Muscle of back (tissue), 11 donors: ENCODE measurements around the gene KCNMA1. TPM values are rescaled to one million over a fixed set of nuclear protein-coding genes. Genes with fewer than 3 reads are reported as not detected.

Experiments
- DNase-seq, 3 donors: peaks; one replicate each; pipeline versions ENCODE4 v3.0.0 to v3.0.0-alpha.2; 2013
- polyA plus RNA-seq, 10 donors: library from polyadenylated mRNA; unstranded; fragments of 120-200 nt; gene quantifications; one replicate each; pipeline ENCODE4 v1.2.1, GENCODE V29; 2013; ENCODE audit not compliant: insufficient read length in 10 of 10

KCNMA1 gene
- polyA plus RNA-seq, 10 donors: 13.8 to 20.5 (median 16.2) TPM

DNA sequence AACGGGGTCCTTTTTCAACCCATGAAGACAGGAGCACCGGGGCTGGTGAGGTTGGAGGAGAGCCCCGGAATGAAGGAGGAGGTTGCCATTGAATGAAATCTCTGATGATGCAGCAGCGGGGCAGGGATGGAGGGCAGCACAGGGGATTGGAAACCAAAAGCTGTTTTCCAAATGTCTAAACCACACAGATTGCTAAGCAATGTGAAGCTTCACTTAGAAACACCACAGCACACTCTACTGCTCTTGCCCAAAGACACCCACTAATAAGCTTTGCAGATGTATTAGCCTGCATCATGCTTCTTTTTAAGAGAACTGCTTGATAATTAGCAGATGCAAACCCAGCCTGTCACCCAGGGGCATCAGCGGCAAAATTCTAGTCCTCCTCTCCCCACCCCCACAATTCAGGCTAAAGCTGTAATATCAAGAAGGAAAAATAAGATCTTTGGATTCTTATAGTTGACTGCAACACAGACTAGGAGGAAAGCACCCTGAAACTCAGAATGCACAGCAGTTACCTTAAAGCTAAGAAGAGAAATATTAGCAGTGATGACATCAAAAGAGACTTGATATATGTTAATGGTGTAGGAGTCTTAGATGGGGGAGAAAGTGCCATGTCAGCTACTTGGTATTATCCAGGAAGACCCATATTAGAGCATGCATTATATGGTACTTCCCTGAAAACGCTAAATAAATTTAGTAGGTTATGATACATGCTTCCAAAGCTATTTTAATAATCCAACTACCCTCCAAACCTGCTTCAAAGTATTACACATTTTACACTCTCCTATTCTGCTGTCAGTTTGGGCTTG is 666.7 kb downstream of the KCNMA1 start:
- DNase-seq: peak in 2 of 3 donors; percentile 33 to 51

- DNase-seq: no peak
These were observed 668.2 kb downstream of the KCNMA1 start for GRCh38 chr10:76969366-76969948.

DNA sequence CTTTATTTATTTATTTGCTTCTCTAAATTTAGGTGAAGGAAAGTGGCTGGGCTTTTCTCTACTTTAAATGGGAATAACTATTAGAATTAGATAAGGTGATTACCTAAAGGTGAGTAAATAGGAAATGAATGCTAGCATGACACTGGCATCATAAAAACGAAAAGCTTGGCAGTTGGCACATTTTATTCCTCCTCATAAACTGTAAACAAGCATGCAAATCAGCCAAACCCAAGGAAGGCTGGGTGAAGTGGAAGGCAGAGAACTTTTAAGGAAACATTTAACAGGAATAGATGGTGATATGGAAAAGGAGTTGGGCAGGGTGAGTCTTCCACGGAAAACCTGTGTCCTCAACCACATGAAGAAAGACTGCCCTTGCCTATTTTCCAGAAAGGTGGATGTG is 669.1 kb downstream of the KCNMA1 start:
- DNase-seq: no peak

- peak in 2 of 3 donors; percentile 30 to 41 for DNase-seq
These were observed 674.8 kb downstream of the KCNMA1 start for GRCh38 chr10:76962851-76963250.

DNA sequence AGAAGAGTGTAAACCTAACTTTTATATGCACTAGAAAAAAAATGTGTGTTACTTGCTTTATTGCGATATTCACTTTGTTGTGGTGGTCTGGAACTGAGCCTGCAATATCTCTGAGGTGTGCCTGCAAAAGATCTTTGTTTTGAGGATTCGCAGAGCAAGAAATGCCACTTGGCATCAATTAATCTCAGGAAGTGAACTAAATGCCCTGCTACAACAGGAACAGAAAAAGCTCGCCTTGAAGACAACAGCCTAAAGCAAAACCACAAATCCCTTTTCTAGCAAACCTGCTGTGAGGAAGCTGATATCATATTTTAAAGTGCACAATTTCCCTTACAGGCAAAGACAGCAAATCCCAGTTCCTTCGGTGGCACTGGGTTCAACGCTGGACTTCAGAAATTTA is 675.8 kb downstream of the KCNMA1 start:
- no peak for DNase-seq

- no peak for DNase-seq
These were observed 678.5 kb downstream of the KCNMA1 start for GRCh38 chr10:76959111-76959510.

DNA sequence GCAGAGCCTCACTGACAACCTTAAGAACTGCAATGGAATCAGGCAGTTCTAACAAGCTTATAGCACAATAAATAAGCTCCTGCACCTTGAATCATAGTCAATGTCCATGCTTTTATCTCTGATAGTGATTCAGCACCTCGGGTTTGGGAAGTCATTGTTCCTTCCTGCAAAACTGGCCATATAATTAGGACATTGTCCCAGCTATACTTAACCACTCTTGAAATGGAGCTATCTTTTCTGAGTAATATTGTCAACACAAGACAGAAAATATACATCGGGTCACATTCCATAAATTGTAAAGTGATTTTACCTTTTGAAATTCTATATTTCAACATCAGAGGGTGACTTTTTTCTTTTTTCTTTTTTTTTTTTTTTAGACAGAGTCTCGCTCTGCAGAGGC is 682.8 kb downstream of the KCNMA1 start:
- DNase-seq: no peak

DNA sequence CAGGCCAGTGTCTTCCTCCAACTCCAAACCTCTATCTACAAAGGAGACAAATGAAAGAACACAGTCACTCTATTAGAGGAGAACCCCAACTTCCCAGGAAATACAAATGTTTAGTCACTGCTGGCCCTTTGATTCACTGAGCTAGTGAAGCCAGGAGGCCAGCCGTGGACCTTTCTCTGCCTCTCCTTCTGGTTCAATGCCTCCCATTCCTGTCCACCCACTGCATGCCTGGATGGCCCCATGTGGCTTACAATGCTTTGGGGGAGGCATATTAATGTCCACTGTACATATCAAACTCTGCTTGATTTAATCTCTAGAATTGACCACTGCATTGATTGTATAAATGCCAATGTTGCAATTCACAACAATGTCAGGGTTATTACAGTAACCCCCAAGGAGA is 687.3 kb downstream of the KCNMA1 start:
- no peak for DNase-seq

- no peak for DNase-seq
These were observed 691.3 kb downstream of the KCNMA1 start for GRCh38 chr10:76946270-76946669.

DNA sequence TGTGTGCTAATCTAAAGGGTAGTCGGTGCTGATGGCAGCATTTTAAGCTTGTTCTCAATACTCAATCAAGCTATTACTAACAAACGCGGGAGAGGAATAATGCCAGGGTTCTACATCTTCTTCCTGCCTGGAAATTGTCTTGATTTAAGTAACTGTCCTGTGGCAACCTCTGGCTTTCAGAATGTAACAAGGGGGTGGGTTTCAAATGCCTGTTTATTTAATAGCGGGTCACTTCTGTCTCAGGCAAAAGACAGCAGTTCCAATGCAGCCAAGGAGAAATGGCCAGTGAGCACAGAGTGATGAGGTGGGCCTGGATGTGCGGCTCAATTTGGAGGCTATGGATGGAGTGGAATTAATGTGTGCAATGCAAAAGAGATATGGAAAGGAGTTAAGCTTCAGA is 692.4 kb downstream of the KCNMA1 start:
- DNase-seq: no peak

GRCh38 chr10:76944640-76945039 is 693.0 kb downstream of the KCNMA1 start:
- DNase-seq: no peak

DNA sequence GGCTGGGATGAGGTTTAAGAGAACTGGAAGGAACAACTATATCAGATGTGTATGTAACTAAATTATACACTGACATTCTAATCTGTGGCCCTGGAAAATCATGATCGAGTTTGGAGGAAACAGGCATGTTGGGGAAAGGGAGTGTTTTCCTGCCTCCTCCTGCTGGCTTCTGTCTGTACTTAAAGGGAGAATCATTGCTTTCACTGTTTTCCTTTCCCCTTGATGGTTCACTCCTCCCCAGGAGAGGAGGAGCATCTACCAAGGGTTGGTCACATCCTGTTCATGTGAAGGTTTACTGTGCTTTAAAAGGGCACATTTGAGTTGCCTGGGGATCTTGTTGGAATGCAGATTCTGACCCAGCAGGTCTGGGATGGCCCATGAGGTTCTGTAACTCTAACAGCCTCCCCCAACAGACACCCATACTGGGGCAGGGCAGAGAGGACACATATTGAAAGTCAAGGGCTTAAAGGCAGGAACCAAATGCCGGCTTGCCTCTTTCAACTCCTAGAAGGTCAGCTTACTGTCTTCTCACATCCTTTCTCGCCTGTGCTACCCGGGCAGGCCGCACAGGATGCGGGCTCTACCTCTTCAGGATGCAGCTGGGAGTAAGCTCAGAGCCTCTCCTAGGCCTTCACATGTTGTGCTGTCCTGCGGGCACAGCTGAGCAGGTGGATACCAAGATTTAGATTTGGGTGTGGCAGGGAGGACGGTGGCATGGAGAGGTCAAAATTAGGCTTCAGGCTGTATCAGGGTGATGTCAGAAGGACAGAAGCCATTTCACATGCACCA is 694.8 kb downstream of the KCNMA1 start:
- DNase-seq: no peak

GRCh38 chr10:76939933-76940468 is 697.6 kb downstream of the KCNMA1 start:
- no peak for DNase-seq

- DNase-seq: peak in 1 of 3 donors; percentile 29
These were observed 700.4 kb downstream of the KCNMA1 start for GRCh38 chr10:76937181-76937600.

- DNase-seq: peak in 2 of 3 donors; percentile 27 to 59
These were observed 701.5 kb downstream of the KCNMA1 start for GRCh38 chr10:76935941-76936613.

DNA sequence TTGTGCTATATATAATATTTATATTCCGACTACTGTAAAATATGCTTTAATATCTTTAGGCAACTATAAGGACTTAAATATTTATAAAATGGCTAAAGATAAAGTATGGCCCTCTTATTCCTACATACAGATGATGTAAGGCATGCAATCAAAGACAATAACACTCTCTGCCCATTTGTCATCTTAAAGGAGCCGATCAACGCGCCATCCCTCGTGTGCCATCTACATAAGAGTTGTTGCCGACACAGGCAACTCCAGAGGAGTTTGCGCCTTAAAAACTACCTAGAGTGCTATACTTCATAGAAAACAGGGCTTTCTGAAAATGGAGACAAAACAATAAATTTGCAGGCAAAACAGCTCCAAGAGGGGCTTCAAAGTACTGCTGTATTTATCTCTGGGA is 709.0 kb downstream of the KCNMA1 start:
- DNase-seq: no peak

- DNase-seq: no peak
These were observed 711.8 kb downstream of the KCNMA1 start for GRCh38 chr10:76925636-76926405.

GRCh38 chr10:76922666-76923065 is 714.9 kb downstream of the KCNMA1 start:
- DNase-seq: peak in 1 of 3 donors; percentile 26

- DNase-seq: peak in 2 of 3 donors; percentile 40 to 65
These were observed 716.1 kb downstream of the KCNMA1 start for GRCh38 chr10:76921383-76922010.

GRCh38 chr10:76920581-76920980 is 717.0 kb downstream of the KCNMA1 start:
- DNase-seq: no peak
